HG03342 (cell line): ENCODE data around the gene NKX1-2.
"Not testable (repeated sequence)": the region's sequence is repeated elsewhere in the genome, so short reads cannot be mapped to it uniquely, and the experiment has no call there.

Source experiments
- ATAC-seq: cut with Tn5 transposase; IDR thresholded peaks from one replicate; pipeline ENCODE4 v1.9.1; 2021; ENCODE audit warnings: mild to moderate bottlenecking, moderate library complexity; ENCODE audit not compliant: unreplicated experiment

The NKX1-2 gene

DNA sequence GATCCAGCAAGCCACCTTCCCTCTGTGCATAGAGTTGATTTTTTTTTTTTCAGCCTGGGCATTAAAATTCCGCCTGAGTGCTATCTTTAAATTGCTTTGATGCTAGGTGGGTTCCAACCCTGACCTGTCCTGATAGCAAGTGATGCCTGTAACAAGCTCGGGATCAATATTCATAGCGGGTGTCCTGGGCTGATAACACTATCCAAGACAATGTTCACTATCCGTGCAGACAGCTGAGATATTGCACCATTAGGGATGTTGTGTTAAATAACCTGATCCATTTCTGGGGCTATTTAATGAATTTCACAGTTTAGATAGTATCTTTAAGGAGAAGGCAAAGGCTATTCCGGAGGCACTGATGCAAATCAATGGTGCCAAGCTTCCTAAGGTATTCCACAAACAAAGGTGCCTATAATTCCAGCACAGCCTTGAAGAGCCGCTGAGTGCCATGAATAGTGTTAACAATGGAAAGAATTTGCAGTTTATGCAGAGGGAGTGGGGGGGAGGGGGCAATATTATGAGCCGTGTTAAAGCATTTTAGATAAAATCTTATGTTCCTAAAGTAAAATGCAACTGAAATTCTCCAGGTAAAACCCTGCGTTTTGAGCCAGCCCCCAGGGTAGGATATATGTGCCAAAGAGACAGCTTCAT lies 4.2 kb upstream of the NKX1-2 start:
- no peak for ATAC-seq

DNA sequence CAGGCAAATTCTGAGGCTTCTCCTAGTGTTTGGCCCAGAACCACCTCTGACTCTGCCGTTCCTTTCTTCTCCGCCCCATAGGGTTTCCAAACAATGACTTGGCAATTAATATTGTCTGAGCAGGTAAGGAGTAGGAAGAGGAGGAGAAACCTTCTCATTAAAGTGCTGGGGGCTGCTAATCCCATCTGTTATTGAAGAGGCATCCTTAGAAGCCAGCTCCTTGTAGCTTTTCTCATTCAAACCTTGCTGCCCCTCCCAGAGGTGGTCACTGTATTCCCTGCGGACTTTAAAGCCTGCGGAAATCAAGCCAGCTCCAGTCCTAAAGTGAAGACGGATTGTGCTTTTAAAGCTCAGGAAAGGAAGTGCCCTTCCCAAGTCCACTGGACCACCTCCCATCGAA lies 1.4 kb upstream of the NKX1-2 start:
- ATAC-seq, result no peak

DNA sequence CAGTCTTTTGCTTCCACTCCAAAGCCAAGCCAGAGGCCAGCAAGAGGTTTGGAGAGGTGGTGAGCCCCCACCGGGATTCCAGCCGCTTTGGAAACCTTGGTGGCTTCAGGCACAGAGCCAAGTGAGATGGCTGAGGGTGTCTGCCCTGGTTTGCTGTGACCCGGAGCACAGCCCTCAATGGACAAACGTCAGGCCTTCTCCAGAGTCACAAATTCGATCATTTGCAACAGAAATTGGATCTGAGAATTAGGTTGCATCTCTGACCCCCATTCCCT lies 885 bp upstream of the NKX1-2 start:
- no peak for ATAC-seq

- no peak for ATAC-seq
These were observed 444 bp downstream of the NKX1-2 start for GRCh38 chr10:124449170-124450011.

GRCh38 chr10:124448696-124449169 lies 1.1 kb downstream of the NKX1-2 start:
- ATAC-seq, result no peak

DNA sequence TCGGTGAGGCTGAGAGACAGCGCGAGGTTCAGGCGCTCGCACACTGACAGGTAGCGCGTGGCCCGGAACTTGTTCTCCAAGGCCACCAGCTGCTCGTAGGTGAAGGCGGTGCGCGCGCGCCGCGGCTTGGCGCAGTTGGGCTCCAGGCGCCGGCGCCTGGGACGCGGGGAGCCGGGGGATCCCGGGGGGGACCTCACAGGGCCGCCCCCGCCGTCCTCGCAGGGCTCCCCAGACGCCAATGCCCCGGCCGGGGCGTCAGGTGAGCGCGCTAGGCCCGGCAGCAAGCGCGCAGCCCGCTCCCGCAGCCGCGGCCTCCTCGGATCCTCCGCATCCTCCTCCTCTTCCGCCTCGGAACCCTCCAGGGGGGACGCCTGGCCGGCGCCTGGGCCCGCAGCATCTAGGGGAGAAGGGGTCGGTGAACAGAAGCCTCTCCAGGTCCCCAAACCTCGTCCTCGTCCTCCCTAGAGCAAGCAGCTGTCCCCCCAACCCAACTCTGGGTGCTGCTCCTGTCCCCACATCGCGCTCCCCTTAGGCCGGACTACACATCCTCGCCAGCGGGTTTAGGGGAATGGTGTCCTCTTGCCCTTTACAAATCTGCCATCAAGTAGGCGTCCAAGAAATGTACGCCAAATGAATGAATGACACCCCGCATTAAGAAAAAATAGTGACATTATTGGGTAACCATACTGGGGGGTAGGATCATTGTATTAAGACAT lies 1.9 kb downstream of the NKX1-2 start:
- ATAC-seq, result no peak

DNA sequence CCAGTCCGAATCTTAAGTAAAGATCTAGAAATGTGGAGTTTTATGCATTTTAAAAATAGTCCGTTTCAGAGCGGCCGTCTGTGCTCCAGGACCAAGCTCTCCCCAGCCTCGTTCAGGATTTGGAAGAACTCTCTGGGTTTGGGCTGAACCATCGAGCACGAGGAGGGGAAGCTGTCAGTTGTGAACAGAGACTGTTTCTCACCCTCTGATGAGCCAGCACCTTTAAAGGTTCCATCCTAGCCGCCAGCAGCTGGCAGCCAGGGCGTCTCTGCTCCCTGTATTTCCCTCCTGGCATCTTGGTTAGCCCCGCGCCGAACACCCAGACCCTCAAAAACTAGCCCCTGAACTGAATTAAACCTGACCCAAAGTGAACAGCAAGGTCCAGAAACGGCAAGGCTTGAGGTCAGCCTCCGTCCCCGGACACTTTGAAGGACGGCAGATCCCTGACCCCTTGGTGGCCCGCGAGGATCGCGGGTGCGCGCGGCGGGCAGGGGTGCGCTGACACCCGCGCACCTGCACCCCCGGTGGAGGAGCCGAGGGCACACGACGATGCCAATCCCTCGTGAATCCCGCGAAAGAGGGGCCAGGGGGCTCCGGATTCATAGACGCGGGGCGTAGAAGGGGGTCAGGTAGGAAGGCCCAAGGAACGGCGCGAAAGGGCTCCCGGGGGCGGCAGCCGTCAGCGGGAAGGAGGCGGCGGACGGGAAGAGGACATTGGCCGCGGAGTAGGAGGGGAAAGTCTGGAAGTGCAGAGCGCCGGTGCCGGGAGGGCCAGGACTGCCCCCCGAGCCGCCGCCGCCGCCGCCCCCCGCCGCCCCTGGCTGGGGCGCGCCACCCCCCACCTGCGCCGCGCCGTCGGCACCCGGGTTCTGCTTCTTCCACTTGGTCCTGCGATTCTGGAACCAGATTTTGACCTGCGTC lies 2.7 kb downstream of the NKX1-2 start:
- no peak for ATAC-seq

- ATAC-seq, result not testable (repeated sequence)
These were observed 8.1 kb downstream of the NKX1-2 start for GRCh38 chr10:124441694-124442093.

GRCh38 chr10:124436191-124436638 lies 13.6 kb downstream of the NKX1-2 start:
- ATAC-seq, result peak; percentile 74

DNA sequence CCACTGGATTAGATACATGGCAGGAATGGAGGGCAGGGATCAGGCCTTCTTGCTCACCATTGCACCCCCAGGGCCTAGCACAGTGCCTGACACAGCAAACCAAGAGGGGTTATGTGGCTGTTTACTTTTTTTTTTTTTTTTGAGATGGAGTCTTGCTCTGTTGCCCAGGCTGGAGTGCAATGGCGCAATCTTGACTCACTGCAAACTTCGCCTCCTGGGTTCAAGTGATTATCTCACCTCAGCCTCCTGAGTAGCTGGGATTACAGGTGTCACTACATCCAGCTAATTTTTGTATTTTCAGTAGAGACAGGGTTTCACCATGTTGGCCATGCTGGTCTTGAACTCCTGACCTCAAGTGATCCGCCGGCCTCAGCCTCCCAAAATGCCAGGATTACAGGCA lies 14.2 kb downstream of the NKX1-2 start:
- ATAC-seq, result not testable (repeated sequence)

DNA sequence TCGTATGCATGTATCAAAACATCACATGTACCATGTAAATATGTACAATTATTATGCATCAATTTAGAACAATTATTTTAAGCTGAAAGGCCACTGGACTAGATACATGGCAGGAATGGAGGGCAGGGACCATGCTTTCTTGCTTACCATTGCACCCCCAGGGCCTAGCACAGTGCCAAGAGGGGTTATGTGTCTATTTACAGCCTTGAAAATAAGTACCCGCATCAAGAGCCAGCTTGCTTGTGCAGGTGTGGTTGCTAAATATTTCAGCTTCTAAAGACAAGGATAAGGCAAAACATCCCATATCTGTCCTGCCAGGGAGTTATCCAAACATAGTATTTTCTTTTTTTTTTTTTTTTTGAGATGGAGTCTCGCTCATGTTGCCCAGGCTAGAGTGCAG lies 16.4 kb downstream of the NKX1-2 start:
- no peak for ATAC-seq

GRCh38 chr10:124430077-124430476 lies 19.8 kb downstream of the NKX1-2 start:
- ATAC-seq, result no peak

DNA sequence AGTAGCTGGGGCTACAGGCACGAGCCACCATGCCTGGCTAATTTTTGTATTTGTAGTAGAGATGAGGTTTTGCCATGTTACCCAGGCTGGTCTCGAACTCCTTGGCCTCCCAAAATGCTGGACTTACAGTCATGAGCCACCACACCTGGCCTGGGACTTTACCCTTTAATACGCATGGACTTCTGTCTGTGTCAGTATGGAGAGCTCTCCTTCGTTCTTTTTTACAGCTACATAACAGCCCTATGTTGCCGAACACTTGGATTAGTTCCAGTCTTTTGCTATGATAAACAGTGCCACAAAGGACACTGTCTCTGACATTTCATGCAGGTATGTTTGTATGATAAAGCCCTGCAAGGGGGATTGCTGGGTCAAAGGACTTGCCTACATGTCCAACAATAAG lies 20.3 kb downstream of the NKX1-2 start:
- ATAC-seq, result no peak

DNA sequence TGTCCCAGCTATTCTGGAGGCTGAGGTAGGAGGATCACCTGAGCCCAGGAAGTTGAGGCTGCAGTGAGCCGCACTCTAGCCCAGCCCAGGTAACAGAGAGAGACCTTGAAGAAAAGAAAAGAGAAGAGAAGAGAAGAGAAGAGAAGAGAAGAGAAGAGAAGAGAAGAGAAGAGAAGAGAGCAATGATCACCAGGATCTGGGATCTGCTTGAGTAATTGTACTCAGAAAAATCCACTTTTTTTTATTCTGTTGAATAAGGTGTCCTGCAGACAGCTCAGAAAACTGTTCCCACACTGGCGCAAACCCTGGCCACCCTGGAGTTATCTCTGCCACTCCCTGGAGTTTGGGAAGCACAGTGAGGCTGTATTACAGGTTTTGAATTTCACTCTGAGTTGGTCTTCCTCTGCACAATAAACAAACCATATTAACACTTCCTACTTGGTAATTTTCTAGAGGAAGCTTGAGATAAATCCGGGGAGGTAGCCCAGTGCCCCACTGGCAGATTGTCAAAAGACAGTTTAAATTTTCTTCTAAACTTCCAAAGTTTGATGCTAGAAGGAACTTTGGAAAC lies 21.5 kb downstream of the NKX1-2 start:
- ATAC-seq, result no peak

GRCh38 chr10:124425227-124425962 lies 24.4 kb downstream of the NKX1-2 start:
- no peak for ATAC-seq

DNA sequence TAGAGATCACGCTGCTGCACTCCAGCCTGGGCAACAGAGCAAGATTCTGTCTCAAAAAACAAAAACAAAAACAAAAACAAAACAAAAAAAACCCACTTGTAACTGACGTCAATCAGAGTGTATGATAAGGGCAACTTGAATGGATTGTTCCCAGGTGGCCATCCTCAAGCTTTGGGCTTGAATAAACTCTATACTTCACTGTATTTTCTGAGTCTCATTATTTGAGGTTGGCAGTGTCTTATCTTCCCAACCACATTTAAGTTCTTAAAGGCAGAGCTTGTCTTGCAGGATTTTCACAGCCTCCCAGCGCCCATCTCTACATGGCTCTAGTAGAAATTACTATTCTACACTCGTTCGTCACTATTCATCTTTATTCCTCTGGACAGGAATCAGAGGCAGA lies 26.0 kb downstream of the NKX1-2 start:
- no peak for ATAC-seq

GRCh38 chr10:124422742-124423141 lies 27.1 kb downstream of the NKX1-2 start:
- ATAC-seq, result no peak

DNA sequence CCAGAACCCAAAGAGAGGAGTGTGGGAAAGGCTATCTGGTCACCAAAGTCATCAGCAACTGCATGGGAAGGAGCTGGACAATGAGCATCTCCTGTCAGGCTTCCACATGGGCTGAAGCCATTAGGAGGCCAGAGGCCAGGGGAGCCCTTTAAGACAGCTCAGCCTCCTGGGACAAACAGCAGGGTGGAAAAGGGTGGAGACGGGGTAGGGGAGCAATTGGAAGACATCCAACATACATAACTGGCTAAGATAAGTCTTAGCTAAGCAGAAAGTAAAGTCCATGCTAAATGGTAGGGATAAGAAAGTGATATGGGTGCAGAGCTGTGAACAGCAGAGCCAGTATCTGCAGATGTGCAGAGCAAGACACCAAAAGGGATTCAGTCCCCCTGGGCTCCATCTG lies 29.6 kb downstream of the NKX1-2 start:
- no peak for ATAC-seq

DNA sequence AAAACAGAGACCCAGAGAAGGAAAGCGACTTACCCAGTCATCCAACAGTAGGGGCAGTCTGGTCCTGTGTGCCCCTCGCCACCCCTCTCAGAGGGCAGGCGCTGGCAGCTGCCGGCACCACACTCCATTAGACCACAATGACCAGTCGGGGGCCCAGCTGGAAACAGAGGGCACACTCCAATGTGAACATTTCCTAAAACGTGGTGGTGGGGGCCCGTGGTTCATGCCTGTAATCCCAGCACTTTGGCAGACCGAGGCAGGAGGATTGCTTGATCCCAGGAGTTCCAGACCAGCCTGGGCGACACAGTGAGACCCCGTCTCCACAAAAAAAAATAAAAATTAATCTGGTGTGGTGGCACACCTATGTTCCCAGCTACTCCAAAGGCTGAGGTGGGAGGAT lies 30.2 kb downstream of the NKX1-2 start:
- no peak for ATAC-seq
